Measurements from ENCODE around the gene MSI2. TPM values are rescaled to one million over a fixed set of nuclear protein-coding genes. Genes with fewer than 3 reads are reported as not detected.
A peak's percentile ranks its signal among the peaks of the same experiment; 100 is the strongest.

Gene MSI2
- total RNA-seq, 1 experiment from 2014 or later, result 13.8 TPM

DNA sequence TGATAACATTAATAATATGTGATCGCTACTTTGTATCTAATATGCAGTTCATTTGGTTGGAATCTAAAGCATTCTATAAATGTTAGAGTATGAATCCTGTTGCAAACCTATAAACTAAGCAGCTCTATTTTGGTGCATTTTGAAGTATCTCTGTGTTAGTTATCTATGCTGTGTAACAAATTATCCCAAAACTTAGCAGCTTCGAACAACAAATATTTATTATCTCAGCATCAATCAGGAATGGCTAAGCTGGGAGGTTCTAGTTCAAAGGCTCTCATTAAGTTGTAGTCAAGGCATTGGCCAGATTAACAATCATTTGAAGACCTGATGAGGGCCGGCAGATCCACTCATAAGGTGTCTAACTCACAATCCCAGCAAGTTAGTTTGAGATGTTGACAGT lies 10.1 kb upstream of the MSI2 start:
- DNase-seq (ENCODE audit: low read depth), result no peak

DNA sequence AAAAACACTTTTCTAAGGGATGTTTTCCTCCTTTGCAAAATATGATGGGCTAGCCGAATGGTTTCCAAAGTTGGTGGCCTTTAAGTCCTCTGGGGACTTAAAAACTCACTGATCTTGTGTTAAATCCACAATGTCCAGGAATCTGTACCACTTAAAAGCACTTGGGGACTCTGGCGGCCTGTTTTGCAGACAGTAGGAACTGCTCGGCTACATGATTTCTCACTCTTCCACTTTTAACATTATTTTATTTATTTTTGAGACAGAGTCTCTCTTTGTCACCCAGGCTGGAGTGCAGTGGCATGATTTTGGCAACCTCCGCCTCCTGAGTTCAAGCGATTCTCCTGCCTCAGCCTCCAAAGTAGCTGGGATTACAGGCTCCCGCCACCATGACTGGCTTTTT lies 9.1 kb upstream of the MSI2 start:
- no peak for DNase-seq (ENCODE audit: low read depth)

GRCh38 chr17:57247913-57248312 lies 8.4 kb upstream of the MSI2 start:
- no peak for DNase-seq (ENCODE audit: low read depth)

DNA sequence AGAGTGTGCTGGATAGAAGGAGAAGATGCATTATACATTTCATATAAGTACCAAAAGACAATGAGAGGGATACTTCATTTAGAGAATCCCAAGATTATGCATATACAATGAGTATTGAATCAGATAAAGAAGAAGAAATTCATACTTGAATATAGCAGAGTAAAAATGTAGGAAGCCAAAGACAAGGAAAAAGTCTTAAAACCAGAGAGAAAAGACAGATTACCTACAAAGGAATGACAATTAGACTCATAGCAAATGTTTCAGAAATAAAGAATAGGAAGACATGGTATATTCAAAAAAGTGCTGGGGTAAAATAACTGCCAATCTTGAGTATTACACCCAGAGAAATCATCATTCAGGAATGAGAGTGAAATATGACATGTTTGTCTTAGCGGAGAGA lies 6.8 kb upstream of the MSI2 start:
- DNase-seq (ENCODE audit: low read depth), result no peak

GRCh38 chr17:57251211-57251787 lies 5.0 kb upstream of the MSI2 start:
- DNase-seq (ENCODE audit: low read depth), result no peak

DNA sequence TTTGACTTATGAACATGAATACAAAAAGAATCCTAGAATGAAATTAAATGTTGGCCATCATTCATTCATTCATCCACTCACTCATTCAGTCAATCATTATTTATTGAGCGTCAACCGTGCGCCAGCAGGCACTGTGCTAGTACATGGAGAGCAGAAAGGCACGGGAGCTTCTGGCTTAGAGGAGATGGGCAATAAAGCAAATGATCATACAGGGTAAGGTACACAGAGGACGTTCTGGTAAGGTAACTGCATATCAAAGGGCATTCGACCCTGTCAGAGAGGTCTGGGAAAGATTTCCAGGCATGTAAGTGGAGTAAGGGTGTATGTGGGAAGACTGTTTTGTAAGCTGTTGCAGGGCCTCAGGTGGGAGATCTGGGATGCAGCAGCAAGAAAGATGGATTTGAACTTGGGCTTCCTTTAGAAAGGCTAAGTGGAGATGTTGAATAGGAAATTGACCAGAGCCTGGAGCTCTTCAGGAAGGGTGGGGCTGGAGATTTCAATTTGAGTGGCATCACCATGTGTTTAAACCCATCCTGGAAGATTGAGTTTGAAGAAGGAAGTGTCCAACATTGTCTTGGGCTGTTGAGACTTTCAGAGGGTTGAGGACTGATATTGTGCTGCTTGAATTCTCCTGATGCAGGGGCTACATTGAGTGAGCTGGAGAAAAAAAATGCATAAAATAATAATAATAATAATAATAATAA lies 2.8 kb upstream of the MSI2 start:
- DNase-seq (ENCODE audit: low read depth), result no peak

DNA sequence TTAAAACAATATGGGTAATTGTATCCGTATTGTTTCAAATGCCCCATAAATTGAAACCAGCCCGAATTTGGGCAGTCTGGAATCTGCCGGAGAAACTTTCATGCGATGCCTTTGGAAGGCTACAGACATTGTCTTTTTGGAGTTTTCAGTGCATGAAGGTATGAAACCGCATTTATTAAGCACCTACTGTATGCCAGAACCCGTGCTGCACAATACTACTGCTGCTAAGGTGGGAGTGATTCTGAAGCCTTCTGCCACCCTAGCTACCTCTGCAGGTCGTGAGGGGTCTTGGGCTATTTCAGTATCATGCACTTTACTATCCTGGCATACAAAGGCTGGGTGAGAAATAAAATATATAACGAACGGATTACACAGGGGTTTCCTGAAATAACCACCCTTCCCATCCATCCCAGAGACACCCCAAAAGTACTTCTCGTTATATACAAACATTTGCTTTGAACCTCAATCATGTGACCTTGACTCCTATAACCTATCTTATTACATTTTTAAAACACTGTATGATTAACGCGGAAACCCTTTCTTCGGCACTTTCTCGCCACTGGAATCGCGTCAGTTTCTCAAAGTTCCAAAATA lies 1.0 kb upstream of the MSI2 start:
- DNase-seq (ENCODE audit: low read depth), result no peak

GRCh38 chr17:57256708-57257112 lies 387 bp downstream of the MSI2 start:
- peak; percentile 25 for DNase-seq (ENCODE audit: low read depth)

DNA sequence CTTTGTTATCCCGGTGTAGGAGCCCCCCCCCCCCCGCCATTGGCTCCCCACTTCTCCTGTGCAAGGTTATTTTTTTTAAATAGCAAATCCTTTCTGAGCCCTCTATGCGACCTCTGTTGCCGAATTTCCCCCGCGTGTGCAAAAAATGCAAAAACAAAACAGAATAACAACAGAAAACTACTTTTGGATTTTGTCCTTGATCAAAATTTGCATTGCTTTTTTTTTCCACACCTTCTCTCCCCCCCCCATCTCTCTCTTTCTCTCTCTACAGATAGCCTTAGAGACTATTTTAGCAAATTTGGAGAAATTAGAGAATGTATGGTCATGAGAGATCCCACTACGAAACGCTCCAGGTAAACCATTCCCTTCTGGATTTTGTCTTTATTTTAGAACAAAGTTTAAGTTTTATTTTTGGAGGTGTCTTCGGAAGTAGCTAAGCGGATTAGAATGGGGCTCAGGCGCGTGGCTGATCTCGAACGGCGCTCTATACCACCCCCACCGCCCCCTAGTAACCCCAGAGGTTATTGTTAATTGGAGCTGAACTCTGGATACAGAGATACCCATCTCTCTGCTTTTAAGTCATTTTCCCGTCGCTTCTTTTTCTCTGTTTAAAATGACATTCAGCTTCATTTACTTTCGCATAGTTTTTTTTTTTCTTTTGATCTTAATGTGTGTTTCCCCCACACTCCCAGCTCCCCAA lies 1.0 kb downstream of the MSI2 start:
- DNase-seq (ENCODE audit: low read depth), result no peak

DNA sequence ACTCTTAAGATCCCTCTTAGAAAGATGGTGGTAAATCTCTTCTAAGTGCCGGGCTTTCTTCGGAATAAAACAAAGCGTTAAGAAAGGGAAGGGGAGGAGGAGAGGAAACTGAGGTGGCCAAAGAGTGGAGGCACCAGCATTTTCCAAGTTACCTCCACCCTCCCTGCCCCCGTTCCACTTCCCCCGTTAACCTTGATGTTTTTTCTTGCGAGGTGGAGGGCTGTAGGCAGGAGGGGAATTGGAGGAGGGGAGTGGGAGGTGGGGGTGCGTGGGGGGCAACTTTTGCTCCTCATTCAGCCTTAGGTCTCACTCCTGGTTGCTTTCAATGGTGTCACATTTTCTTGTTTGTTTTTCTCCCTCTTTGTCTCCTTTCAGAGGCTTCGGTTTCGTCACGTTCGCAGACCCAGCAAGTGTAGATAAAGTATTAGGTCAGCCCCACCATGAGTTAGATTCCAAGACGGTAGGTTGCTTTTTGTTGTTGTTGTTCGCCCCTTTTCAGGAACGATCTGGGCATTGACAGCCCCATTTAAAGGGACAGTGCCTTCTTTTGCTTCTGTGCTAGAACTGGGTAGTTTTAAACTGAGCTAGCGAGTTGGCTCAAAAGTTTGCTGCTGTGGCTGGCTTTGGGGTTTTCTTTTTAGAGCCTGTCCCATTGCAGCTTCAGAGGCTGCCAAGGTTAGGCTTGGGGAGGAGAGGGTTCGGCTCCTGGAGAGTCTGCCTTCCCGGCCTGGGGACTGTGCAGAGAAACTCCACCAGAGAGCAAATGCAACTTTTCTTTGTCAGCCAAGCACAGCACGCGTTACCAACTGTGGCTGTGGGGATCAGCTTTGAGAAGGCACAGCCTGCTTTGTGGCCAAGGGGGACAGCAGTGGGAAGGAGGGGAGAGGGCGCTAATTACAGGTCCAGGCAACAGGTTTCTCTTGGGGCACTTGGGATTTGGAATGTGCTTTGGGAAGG lies 1.9 kb downstream of the MSI2 start:
- DNase-seq (ENCODE audit: low read depth), result no peak

GRCh38 chr17:57259306-57259705 lies 3.0 kb downstream of the MSI2 start:
- no peak for DNase-seq (ENCODE audit: low read depth)

- DNase-seq (ENCODE audit: low read depth), result no peak
Measured at GRCh38 chr17:57259817-57260216, 3.5 kb downstream of the MSI2 start.

DNA sequence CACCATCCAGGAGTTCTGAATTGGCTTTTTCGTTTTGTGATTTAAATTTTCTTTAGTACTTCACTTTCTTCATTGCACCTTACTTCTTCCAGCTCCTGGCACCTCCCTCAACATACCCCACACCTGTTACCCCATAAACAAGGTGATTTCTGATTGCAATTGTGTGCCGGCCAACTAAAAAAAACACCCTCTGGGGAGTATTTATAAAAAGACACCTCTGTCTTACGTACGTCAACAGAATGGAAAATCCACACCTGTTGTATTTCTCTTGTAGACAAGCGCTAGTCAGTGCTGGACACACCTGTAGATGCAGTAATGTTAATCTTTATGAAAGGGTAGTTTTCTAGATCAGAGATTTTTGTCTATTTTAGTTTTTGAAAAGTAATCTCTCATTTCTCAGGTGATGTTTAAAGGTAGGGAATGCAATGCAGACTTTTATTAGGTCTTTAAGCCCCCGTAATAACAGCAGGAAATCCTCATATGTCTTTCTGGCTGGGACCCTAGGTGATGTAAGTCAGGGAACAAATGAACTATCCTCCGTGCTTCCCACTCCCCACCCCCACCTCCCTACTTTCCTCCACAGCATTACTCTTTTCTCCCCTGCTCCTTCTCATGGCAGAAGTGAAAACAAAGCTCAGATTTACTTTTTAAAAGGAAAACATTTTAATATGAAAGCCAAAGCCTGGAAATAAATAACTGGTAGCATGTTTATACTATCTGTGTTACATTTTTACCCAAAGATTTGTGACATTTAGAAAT lies 4.2 kb downstream of the MSI2 start:
- no peak for DNase-seq (ENCODE audit: low read depth)

DNA sequence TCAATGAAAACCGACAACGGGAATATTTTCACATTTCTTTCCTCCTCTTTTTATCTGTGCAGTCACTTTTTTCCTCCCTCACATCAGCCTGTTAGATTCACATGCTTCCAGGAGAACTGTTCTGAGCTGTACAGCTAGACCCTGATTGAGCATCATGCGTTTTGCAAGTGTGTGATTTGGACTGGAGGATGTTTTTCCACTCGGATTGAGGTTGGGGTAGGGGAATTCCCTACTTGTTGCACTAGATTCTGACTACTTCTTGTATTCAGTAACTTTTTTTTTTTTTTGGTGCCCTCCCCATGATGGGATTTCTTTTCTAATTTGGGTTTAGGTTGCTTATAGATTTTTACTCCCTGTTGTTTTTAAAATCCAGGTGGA lies 4.8 kb downstream of the MSI2 start:
- DNase-seq (ENCODE audit: low read depth), result no peak

DNA sequence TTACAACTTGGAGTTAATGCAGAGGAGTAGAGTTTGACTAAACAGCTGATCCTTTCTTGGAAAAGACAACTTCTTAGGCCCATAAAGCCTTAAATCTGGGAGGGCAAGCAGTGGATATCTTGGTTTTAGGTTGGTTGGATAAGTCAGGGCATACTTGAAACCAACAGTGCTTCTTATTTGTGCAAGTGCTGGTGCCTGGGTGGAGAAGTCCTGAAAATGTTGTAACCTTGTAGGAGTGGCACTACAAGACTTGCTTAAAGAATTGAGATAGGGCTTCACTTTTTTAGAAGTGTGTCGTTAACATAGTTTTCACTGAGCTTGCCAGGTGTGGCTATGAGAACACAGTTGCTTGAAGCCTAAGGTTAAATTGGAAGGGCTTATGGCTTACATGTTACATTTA lies 6.2 kb downstream of the MSI2 start:
- DNase-seq (ENCODE audit: low read depth), result no peak

DNA sequence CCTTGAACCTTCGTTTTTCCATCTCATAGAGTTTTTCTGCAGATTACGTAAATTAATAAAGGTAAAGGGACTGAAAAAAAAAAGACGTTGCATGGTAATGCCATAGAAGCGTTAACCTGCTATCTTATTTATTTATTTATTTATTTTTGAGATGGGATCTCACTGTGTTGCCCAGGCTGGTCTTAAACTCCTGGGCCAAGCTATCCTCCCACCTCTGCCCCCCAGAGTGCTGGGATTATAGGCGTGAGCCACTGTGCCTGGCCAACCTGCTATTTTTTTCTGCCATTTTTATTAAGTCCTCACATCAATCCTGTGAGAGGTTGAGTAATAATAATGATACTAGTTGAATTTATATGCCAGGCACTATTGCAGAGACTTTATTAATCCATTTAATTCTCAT lies 7.9 kb downstream of the MSI2 start:
- DNase-seq (ENCODE audit: low read depth), result no peak

- DNase-seq (ENCODE audit: low read depth), result no peak
Measured at GRCh38 chr17:57264776-57265175, 8.5 kb downstream of the MSI2 start.

- no peak for DNase-seq (ENCODE audit: low read depth)
Measured at GRCh38 chr17:57266902-57267311, 10.6 kb downstream of the MSI2 start.

DNA sequence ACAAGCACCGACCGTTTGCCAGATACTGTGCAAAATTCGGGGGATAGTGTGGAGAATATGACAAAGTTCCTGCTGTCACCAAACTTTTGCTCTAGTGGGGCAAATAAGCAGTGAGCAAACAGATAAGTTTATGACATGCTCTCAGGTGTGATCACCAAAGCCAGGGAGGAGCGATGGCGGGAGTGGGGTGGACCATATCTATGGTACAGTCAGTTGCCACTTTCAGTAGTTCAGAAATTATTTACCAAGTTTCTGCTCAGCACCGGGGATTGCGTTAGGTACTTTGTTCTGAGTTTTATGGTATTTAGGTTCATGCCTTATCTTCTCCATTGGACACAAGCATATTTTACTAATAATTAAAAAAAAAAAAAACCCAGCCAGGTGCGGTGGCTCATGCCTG lies 11.9 kb downstream of the MSI2 start:
- no peak for DNase-seq (ENCODE audit: low read depth)

- DNase-seq (ENCODE audit: low read depth), result no peak
Measured at GRCh38 chr17:57269052-57269451, 12.7 kb downstream of the MSI2 start.
